NCI-H446 treated with DMSO at 0.1 percent for 48 hours (cell line): Measurements from ENCODE around the gene DEFB124.
"Not testable (repeated sequence)": the region's sequence is repeated elsewhere in the genome, so short reads cannot be mapped to it uniquely, and the experiment has no call there.

Experiments used
- DNase-seq: peaks from one replicate; lab custom pipeline; 2025; lab: John Stamatoyannopoulos, UW

The DEFB124 gene, protein sequence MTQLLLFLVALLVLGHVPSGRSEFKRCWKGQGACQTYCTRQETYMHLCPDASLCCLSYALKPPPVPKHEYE

GRCh38 chr20:31474758-31475427 lies at the start of gene DEFB124, which contains the start of gene REM1:
Gene DEFB124 (minus strand): TSS chr20:31475127. CDS start chr20:31473013, 2,114 bp downstream.
Gene REM1 (plus strand): TSS chr20:31475288. CDS start chr20:31476446, 1,158 bp downstream.
- no peak for DNase-seq

DNA sequence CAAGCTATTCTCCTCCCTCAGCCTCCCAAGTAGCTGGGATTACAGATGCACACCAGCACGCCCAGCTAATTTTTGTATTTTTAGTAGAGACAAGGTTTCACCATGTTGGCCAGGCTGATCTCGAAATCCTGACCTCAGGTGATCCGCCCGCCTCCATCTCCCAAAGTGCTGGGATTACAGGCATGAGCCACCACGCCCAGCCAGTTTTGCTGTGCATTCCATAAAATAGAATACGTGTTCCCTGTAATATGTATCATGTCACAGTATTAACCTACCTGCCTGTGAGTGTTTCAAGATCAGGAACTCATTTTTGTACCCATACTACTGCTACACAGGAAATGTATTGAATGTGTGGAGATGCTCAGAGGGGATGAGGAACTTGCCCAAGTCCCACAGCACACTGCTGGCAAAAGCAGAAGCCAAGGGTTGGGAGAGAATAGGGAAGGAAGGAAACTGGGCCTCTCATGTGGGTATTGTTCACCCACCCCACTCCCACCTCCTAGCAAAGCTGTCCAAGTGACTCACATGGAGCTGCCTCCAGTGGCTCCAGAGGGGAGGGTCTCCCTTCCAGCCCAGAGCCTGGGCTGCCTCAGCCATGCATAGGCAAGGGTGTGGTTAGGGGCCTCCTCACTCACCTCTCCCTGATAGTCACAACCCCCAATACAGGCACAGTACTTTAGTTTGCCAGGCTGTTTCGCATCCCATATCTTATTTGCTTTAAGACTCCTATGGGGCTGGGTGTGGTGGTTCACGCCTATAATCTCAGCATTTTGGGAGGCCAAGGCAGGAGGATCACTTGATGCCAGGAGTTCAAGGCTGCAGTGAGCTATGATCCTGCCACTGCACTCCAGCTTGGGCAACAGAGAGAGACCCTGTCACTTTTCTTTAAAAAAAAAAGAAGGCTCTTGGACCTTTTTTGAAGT lies 48.7 kb upstream of the DEFB124 start:
- DNase-seq = no peak

- DNase-seq = no peak
These were observed 47.8 kb upstream of the DEFB124 start for GRCh38 chr20:31522731-31523130.

DNA sequence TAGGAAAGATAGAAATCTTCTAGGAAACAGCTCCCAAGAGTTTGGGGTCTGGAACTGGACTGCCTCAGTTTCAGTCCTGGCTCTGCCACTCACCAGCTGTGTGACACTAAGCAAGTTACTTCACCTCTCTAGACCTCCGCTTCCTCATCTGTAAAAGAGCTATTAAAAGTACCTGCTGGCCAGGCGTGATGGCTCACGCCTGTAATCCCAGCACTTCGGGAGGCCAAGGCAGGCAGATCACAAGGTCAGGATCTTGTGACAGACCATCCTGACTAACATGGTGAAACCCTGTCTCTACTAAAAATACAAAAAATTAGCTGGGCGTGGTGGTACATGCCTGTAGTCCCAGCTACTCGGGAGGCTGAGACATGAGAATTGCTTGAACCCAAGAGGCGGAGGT lies 46.3 kb upstream of the DEFB124 start:
- DNase-seq = not testable (repeated sequence)

- DNase-seq = no peak
These were observed 42.4 kb upstream of the DEFB124 start for GRCh38 chr20:31517373-31517772.

GRCh38 chr20:31516651-31517050 lies 41.7 kb upstream of the DEFB124 start:
- DNase-seq = no peak

GRCh38 chr20:31516166-31516565 lies 41.2 kb upstream of the DEFB124 start:
- DNase-seq = no peak

DNA sequence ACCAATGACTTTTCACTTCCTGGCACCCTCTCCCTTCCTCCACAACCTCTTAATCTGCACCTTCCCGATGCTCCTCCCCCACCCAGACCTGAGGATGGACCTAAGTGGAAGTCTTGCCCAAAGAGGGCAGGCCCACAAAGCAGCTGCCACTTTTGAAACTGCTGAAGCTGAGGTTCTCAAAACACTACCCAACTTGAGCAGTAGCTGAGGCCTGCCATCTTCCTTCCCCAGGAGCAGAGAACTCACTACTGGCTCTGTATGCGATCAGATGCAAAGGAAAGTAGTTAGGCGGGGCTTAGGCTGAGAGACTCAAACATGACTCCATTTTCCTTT lies 40.8 kb upstream of the DEFB124 start:
- no peak for DNase-seq

GRCh38 chr20:31515072-31515774 lies 40.3 kb upstream of the DEFB124 start:
- no peak for DNase-seq

DNA sequence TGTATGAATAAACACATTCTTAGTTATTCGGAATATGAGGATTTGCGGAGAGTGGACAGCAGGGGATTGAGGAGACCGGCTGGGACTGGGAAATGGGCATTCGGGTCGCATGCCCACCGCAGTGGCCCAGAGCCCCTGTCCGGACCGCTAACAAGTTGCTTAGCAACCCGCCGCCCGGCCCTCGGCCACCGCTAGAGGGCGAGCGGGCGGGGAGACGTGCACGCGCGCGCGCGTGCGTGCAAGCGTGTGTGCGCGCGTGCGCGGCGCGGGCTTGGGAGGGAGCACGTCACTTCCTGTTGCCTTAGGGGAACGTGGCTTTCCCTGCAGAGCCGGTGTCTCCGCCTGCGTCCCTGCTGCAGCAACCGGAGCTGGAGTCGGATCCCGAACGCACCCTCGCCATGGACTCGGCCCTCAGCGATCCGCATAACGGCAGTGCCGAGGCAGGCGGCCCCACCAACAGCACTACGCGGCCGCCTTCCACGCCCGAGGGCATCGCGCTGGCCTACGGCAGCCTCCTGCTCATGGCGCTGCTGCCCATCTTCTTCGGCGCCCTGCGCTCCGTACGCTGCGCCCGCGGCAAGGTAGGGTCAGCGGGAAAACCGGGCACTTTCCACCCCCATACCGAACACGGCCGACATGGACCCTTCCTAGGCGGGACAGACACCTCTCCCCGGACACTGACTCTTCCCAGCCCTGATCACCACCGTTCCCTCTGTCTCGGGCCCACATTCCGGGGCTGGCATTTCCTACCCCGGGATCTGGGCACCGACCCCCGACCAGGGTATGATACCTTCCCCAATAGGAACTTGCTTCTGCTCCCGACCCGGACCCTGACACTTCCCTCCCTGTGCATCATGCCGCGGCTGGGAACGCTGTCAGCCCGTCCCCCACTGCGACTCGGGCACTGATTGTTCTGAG lies 39.5 kb upstream of the DEFB124 start, which contains the start of gene HM13:
Gene HM13, plus strand, starts transcription at position 289 of the 918 bp plus-strand sequence. Its CDS starts 110 bp downstream, at position 399.
- DNase-seq = peak; percentile 83

DNA sequence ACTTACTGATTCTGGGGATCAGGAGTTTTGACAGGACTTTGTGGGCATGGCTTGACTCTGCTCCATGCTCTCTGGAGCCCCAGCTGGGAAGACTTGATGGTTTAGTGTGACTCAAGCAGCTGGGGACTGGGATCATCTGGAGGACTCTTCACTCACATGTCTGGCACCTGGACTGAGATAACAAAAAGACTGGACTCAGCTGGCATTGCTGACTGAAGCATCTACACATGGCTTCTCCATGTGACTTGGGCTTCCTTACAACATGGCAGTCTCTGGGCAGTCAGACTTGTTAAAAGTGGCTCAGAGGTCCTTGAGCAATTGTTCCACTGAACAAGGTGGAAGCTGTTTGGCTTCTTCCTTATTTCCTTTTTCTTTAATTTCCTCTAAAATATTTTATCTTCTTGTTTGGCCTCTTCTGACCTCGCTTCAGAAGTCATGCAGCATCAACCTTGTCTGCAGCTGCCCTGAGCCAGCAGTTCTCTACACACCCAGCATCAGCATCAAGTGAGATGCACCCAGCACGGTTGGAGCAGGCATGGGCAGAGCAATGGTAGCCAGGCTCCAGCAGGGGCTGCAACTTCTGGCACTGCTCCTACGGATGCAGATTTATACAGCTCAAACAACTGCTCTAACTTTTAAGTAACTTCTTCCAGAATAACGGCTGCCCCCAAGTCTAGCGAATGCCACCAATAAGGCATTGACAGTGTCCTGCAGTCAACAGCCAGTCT lies 33.8 kb upstream of the DEFB124 start:
- no peak for DNase-seq

- no peak for DNase-seq
These were observed 31.0 kb upstream of the DEFB124 start for GRCh38 chr20:31505903-31506302.

DNA sequence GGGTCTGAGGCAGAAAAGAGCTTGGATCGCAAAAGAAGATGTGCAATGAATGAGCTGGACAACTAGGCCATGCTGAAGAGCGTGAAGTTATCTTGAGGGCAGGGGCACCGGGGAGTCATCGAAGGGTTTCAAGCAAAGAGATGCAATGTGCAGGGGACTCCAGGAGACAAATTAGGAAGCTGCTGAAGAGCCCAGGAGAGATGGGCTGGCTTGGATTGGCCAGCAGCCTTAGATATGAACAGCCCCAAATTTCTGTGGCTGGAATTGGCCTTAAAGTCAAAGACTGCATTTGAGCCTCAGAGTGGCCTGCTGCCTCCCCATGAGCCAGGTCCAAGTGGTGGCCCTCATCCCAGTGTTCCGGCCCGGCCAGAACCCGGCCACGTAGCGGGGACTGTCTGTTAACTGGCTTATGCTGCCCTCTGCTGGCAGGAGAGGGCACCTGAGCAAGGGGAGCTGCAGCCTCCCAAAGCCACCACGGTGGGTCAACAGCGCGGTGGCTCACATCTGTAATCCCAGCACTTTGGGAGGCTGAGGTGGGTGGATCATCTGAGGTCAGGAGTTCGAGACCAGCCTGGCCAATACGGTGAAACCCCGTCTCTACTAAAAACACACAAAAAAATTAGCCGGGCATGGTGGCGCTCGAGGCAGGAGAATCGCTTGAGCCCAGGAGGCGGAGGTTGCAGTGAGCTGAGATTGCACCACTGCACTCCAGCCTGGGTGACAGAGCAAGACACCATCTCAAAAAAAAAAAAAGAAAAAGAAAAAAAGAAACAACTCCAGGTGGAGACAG lies 28.2 kb upstream of the DEFB124 start:
- peak; percentile 10 for DNase-seq

- DNase-seq = no peak
These were observed 25.6 kb upstream of the DEFB124 start for GRCh38 chr20:31500527-31500926.

DNA sequence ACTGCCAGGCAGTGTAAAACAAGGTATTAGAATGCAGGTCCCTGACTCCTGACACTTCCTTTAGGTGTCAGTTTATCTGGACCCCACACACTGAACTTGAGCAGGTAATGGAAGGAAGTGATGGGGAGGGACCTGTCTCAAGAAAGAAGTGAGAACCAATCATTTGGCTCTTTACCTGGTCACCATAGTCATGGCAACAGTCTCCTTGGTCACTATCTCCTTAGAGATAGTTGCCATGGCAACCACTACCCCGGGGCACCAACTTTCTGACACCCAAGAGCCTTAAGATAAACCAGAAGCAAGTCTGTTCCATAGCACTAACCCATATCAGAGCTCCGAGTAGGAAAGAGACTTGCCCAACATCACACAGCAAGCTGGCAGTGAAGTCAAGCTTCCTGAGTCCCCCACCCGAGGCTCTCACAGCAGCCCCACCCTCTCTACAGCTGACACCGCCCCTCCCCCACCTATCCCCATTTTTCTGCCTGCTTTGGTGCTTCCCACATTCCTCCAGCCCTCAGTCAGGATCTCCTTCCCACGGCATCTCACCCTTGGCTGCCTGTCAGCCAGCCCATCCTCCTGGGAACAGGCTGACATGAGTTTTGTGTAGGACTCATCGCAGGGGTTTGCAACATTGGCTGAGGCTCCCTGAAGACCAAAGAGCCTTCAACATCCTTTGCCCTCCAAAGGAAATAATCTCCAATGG lies 23.1 kb upstream of the DEFB124 start:
- DNase-seq = no peak

DNA sequence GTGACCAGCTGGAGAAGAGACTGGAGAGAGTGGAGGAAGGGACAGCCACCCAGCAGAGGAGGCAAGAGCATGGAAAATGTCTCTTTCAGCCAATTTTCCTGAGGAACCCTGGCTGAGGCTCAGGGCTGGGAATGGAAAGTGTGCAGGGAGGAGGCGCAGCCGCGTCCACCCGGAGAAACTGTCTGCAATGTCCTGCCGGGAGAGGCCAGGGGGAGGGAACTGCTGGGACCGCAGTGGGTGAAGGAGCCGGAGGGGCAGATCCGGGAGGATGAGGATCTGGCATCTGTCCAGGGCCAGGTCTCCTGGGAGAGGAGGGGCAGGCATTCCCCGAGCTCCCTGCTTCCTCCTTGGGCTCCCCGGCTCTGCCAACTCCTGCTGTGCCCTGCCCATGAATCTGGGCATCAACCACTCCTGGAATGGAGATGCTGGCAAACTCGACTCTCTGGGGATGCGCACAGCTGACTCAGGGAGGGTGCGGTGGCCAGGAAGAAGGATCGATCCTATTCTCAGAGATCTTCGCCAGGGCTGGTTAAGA lies 21.9 kb upstream of the DEFB124 start:
- DNase-seq = peak; percentile 10

- DNase-seq = peak; percentile 8
These were observed 19.2 kb upstream of the DEFB124 start for GRCh38 chr20:31494131-31494530.

DNA sequence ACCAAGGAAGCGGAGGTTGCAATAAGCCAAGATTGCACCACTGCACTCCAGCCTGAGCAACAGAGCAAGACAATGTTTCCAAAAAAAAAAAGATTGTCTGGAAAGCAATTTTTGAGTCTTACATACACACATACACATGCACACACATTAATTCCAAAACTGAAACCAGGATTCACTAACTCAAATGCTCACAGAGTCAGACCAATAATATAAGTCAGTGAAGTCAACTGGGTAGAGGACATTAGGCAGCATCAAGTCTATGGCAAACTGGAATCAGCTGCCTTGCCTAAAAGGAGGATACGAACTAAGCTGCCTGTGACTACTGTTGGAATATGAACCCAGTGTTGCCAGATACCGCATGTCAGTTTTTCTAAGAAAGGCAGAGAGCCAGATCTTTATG lies 15.8 kb upstream of the DEFB124 start:
- DNase-seq = no peak

GRCh38 chr20:31489152-31489551 lies 14.2 kb upstream of the DEFB124 start:
- no peak for DNase-seq
